AG10803 (cell line): ENCODE measurements around the gene ZDHHC24.

Experiments
- DNase-seq: peaks from one replicate; pipeline ENCODE4 v3.0.0; 2010; ENCODE audit warnings: low read depth
- H3K4me3 ChIP-seq: 2 replicates; pipeline ENCODE4 v1.5.1; 2011; ENCODE audit warnings: mild to moderate bottlenecking, low read length, control low read depth
- CTCF ChIP-seq: conservative IDR thresholded peaks from 2 replicates; pipeline ENCODE4 v1.5.1; 2011; ENCODE audit warnings: mild to moderate bottlenecking, low read length, control low read depth, inconsistent platforms

ZDHHC24 gene

DNA sequence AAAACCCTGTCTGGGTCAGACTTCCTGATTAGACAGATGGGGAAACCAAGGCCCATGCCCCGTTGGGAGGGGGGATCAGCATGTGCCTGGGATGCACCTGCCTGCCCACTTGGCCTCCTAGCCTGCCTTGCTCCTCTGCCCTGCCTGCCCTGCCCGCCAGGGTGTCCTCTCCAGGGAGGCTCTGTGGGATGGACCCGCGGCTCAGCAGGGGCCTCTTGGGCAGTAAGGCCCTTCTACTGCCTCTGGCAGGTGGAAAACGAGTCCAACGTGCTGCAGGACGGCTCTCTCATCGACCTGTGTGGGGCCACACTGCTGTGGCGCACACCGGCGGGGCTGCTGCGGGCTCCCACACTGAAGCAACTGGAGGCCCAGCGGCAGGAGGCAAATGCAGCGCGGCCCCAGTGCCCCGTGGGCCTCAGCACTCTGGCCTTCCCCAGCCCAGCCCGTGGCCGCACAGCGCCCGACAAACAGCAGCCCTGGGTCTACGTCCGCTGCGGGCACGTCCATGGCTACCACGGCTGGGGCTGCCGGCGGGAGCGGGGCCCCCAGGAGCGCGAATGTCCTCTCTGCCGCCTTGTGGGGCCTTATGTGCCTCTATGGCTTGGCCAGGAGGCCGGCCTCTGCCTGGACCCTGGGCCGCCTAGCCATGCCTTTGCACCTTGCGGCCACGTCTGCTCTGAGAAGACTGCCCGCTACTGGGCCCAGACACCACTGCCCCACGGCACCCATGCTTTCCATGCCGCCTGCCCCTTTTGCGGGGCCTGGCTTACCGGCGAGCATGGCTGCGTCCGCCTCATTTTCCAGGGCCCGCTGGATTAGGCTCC is 70.3 kb downstream of the ZDHHC24 start:
- H3K4me3 ChIP-seq, result no peak overlapping the region
- TF ChIP-seq CTCF, result no peak

DNA sequence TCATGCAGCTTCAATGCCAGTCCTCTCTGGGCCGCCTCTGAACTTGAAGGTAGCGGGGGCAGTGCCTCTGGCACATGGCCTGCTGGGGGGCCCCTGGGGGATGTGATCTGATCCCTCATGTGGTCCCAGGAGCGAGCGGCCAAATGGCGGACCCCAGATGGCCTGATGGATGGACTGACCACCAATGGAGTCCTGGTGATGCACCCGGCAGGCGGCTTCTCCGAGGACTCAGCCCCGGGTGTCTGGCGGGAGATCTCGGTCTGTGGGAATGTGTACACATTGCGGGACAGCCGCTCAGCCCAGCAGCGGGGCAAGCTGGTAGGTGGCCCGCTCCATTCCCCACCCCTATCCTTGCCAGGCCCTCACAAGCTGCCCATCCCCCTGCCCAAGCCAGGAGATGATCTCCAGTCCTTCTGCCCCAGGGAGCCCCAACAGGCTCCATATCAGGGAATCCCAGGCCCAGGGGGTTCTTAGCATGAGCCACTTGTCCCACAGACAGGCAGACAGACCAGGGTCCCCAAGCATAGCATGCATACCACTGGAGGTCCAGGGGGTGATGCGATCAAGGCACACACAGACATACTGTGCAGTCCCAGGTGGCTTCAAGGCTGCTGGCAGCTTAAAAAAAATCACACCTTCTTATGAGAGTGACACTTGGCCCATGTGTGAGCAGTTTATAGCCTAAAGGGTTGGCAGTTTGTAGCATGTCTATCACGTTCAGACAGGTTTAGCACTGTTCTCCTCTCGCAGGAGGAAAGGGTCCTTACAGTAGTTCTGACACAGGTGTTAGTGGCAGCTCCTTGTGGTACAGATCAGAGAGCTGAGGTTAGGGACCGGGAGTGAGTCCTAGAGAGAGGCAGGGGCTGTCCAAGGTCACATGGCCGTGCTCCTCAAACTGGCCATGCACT is 72.0 kb downstream of the ZDHHC24 start:
- no peak for DNase-seq
- no peak for TF ChIP-seq CTCF
- H3K4me3 ChIP-seq, result no peak overlapping the region

More for the DNA sequence above, 70.3 kb downstream of the ZDHHC24 start:
- DNase-seq, result no peak

DNA sequence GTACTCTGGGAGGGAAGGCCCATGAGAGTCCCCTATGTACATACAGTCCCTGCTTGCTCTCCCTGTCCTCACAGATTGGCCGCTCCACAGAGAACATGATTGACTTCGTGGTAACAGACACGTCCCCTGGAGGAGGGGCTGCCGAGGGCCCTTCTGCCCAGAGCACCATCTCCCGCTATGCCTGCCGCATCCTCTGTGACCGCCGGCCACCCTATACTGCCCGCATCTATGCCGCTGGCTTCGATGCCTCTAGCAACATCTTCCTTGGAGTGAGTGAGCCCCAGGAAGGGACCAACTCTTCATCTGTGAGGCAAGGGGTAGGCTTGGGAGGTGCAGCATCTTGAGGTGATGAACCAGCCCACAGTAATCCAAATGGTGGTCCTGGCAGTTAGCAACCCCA is 72.7 kb downstream of the ZDHHC24 start:
- DNase-seq, result no peak

DNA sequence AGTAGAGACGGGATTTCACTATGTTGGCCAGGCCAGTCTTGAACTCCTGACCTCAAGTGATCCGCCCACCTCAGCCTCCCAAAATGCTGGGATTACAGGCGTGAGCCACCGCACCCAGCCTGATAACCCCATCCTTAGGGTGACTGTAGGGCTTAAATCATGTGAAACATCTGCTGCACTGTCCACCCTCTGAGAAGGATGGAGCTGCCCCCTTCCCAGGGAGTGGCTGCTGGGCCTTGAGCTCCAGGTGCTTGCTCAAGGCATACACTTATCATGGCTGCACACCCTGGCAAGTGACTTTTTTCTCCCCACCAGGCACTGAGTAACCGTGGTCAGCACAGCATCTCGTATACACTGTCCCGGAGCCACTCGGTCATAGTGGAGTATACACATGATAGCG is 73.8 kb downstream of the ZDHHC24 start:
- no peak for TF ChIP-seq CTCF
- no peak overlapping the region for H3K4me3 ChIP-seq
- no peak for DNase-seq

More for the DNA sequence above, 72.7 kb downstream of the ZDHHC24 start:
- H3K4me3 ChIP-seq, result no peak overlapping the region
- no peak for TF ChIP-seq CTCF

DNA sequence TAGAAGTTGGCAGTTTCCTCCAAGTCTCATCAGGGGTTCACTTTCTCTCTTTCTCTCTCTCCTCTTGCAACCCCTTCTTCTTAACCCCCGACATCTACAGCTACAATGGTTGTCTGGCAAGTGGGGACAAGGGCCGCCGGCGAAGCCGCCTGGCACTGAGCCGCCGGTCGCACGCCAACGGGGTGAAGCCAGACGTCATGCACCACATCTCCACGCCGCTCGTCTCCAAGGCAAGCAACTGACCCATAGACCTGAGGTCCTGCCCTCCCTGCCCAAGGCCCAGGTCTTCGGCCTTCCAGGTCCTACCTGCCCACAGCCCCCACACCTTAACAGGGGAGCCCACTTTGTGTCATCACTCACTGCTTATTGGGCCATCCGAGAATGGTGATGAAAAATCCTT is 74.7 kb downstream of the ZDHHC24 start:
- TF ChIP-seq CTCF, result no peak
- no peak overlapping the region for H3K4me3 ChIP-seq
- DNase-seq, result no peak
